Measurements from ENCODE around the gene RNFT2.
A peak's percentile ranks its signal among the peaks of the same experiment; 100 is the strongest.

Gene RNFT2

DNA sequence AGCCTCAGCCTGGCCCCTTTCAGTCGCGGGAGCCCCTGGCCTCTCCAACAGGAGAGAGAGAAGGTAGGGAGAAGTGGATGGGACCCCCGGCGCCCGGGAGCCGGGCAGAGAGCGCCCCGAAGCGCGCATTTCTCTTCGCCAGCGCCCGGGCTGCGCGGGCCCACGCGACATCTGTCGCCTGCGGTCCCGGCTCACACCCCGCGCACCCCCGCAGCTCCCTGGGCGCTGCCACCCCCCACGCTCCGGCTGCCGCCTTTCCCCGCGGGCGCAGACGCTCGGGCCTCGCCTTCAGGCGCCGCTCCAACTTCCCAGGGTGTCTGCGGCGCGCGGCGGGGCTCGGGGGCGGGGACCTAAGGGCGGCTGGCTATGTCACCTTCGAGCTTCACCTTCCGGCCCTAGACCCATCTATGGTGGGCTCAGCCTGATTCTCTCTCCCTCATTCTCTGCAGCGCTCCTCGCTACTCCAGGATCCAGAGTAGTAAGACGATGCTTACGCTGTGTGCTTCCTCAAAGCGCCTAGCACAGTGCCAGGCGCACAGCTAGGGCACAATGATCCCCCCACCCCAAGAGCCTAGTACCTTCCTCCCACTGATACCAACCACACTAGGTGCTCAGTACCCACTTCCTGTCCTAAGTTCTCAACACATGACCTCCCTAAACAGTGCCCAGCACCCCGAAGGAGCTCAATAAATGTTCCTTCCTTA is 141.5 kb downstream of the RNFT2 start:
- ATAC-seq = no peak
- peak; percentile 33 for DNase-seq

DNA sequence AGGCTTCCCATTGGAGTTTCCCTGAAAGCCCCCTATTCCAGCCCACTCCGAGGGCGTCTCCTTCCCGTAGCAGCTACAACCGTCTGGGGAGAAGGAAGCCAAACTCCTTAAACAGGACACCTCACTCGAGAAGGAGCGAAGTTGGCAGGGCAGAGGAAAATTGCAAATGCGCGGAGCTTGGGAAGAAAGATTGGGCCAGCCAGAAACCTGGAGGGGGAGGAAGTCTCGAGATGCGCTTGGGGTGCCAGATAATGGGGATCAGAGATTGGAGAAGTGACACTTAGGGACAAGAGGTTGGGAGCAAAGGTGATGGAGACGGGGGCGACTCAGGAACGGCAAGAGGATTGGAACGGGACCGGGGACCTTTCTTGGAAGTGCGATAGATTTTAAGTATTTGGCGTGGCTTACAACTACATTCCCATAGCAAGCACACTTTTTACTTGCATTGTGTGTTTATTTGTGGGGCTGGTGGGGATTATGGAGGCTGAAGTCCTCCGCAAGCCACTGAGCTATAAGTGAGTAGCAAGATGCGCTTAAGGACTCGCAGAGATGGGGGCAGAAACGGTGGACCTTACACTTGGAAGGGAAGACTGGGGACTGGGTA is 142.2 kb downstream of the RNFT2 start:
- ATAC-seq (no peak), DNase-seq (no peak)

DNA sequence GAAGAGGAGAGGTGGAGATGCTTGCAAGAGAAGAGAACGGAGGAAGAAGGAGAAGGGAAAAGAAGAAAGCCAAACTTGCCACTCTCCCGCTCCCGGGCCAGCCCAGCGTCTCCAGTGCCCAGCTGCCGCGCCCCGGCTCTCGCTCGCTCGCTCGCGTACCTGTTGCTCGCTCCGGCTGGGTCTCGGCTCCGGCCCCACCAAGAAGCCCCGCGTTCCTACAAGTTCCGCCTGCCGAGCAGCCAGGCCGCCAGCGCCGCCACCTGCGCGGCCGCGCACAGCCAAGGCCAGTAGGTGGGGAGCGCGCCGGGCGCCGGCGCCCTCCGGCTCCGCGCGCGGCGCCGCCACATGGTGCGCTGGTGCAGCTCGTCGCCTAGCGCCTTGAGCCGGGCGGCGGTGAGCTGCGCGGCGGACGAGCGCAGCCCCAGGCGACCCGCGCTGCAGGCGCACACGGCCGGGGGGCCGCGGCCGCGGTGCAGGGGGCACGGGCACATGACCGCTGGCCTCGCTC is 142.8 kb downstream of the RNFT2 start:
- peak; percentile 55 for DNase-seq
- ATAC-seq = peak; percentile 80

DNA sequence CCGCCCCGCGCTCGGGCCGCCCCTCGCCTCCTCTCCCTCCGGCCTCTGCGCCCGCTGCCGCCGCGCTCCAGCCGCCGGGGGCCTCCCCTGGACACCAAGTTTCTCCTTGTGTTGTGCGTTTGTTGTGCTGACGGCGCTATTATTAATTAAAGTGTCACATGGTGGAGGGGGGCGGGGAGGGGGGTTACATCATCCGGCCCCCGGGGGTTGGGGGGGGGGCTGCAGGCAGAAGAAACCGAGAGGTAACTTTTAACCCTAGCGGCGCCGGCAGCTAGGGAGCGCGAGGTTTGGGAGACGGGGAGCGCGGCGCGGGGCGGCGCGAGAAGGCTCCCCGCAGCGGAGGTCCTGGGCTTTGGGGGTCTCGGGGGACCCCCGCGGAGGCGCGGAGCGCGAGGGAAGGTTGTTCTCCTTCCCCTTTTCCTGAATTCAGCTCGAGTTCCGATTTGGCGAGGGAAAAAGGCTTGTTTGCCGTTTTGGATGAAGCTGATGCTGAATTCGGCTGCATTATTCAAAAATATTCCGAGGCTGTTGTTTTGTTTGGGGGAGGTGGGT is 143.3 kb downstream of the RNFT2 start, which contains the start of gene HRK:
TSS of gene HRK (minus strand) at position 117 of the 552 bp plus-strand sequence. CDS start 134 bp downstream, outside the sequence.
- no peak for DNase-seq
- ATAC-seq = no peak

DNA sequence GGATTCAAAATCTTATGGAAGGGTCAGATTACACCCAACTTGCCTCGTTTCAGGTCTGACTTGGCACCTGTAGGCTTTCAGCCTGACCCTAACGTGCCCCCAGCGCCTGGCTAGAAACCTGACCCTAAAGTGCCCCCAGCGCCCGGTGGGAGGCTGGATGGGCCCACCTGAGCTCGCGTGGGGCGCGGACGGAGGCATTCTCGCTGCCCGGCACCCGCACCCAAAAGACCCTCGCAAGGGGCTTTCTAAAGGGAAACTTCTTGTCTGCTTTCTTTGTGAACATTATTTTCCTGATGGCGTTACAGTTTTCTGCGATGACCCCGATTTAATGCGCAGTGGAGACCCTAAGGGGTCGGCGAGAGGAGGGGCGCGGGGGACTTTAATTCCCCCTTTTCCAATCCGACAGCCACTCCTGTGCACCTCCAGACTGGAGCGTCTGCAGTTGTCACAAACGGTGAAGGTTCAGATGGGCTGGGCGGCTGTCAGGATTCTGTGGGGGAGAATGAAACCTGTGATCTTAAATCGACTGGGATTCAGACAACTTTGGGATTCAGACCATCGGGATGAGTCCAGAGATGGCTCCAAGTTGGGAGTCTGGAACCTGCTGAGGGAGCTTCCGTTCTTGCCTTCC is 143.9 kb downstream of the RNFT2 start:
- DNase-seq (no peak), ATAC-seq (no peak)

DNA sequence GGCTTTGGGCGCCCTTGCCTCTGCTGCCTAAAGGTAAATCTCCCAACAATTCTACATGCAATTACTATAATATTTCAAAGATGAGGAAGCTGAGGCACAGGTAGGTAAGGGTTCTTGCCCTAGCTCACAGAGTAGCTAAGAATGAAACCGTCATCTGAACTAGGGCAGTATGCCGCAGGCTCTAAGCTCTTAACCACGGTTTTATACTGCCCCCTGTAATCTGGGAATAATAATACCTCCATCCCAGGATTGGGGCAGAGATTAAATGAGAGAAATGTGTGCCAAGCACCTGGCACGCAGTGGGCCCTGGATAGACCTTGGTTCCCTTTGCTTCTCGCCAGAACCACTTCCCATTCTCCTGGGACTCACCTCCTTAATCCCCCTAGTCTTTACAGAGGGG is 144.6 kb downstream of the RNFT2 start:
- DNase-seq (no peak), ATAC-seq (no peak)

DNA sequence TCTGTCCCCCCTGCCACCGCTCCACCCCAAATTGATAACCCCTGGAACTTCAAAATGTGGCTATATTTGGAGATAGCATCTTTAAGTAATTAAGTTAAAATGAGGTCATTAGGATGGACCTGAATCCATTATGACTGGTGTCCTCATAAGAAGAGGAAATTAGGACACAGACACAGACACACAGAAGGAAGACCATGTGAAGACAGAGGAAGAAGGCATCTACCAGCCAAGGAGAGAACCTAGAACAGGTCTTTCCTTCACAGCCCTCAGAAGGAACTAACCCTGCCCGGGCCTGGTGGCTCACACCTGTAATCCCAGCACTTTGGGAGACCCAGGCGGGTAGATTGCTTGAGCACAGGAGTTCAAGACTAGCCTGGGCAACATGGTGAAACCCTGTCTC is 146.8 kb downstream of the RNFT2 start:
- DNase-seq = no peak
- no peak for ATAC-seq

DNA sequence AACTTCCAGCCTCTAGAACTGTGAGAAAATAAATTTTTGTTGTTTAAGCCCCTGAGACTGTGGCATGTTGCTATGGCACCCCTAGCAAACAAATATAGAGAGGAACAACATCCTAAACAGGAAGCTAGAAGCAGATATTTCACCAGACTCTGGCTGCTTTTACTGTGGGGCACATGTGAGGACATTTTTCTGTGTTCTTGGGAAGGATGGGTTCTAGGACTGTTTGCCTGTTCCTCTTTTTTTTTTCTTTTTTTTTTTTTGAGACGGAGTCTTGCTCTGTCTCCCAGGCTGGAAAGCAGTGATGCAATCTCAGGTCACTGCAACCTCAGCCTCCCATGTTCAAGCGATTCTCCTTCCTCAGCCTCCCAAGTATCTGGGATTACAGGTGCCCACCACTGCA is 147.4 kb downstream of the RNFT2 start:
- no peak for ATAC-seq
- DNase-seq = no peak

DNA sequence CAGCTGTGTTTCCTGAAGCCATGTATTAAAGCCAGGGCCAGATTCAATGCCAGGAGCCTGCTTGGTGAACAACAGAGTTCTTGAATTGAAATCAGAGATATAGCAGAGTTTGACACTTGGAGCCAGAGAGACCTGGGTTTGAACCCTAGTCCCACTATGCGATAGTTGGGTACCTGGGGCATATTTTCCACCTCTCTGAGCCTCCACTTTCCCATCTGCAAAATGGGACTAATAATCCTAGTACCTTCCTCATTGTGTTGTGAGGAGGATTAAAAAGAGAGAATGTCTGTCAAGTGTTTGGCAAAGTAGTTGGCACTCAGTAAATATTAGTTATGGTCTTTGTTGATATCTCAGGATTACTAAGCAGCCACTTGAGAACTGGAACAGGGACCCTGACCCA is 149.1 kb downstream of the RNFT2 start:
- DNase-seq = no peak
- ATAC-seq = no peak

DNA sequence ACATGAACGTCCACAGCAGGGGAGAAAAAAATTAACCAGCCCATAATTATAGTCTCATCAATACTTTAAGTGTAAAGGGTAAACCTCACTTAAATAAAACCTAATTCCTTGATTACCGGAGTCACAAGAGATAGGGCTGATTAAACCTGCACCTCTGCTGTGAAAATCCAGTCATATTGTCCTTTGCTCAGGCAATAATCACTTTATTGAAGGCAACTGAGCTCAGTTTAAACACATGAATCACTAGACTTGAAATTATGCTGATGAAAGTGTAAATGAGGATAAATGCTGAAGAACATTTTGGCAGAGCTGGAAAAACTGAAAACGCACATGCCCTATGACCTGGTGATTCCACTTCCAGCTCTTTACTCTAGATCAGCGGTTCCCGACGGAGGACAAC is 149.8 kb downstream of the RNFT2 start:
- no peak for ATAC-seq
- no peak for DNase-seq

DNA sequence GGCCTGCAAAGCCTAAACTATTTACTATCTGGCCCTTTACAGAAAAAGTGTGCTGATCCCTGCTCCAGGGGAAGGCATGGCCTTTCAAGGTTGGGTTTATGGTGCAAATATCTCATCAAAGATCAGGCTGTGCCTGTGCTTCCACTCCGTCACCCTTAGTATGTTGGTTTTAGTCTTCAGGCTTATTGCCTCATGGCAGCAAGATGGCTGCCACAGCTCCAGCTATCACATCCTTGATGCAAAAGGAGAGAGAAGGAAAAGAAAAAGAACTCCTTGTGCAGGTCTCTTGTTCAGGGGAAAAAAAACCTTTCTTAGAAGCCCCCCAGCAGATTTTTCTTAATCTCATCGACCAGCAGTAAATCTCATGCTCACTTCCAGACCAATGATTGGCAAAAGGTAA is 152.2 kb downstream of the RNFT2 start:
- DNase-seq (no peak), ATAC-seq (no peak)

DNA sequence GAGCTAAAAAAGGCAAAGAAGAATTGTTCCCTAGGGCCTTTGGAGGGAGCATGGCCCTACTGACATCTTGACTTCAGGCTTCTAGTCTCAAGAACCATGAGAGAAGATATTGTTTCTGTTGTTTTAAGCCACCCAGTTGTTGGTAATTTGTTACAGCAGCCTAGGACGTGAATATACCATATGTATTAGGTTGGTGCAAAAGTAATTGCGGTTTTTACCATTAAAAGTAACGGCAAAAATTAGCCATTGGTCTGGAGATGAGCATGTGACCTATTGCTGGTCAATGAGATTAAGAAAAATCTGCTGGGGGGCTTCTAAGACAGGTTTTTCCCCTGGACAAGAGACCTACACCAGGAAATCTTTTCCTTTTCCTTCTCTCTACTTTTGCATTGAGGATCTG is 152.9 kb downstream of the RNFT2 start:
- ATAC-seq = no peak
- DNase-seq = no peak

DNA sequence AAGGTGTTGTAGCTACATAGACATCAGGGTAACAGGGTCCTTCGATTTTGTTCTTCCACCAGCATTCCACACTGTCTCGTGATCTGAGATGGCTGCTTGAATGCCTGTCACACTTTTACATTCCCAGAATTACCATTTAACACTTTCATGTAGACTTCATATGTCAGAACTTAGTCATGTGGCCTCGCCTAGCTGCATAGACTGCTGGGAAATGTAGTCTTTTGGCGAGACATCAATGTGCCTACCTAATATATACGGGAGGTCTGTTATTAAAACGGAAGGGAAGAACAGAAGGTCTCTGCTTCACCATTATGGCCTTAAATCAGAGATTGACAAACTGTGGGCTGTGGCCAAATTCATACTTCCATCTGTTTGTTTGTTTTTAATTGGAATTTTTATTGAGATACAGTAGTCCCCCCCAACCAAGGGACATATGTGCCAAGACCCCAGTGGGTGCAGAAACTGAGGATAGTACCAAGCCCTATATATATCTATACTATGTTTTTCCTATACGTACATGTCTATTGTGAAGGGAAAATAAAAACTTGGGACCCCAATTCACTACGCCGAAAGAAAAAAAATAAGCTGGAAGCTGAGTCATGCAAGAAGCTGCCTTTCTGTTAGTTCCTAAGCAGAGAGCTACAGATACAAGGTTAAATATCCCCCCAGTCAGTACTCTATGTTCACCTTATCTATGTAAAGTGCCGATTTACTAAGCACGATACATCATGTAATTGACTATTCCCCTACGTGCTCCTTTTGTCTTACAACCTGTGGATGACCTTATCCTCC is 154.4 kb downstream of the RNFT2 start:
- DNase-seq = no peak

DNA sequence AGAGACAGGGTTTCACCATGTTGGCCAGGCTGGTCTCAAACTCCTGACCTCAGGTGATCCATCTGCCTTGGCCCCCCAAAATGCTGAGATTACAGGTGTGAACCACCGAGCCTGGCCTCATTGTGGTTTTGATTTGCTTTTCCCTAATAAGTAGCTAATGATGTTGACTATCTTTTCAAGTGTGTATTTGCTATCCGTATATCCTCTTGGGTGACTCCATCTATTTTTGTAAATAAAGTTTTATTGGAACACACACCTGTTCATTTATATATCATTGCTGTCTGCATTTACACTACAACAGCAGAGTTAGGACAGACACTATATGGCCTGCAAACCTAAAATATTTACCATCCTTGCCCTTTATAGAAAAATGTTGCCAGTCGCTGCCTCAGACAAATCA is 156.8 kb downstream of the RNFT2 start:
- ATAC-seq (no peak), DNase-seq (no peak)

More for the DNA sequence above, 154.4 kb downstream of the RNFT2 start:
- no peak for ATAC-seq

DNA sequence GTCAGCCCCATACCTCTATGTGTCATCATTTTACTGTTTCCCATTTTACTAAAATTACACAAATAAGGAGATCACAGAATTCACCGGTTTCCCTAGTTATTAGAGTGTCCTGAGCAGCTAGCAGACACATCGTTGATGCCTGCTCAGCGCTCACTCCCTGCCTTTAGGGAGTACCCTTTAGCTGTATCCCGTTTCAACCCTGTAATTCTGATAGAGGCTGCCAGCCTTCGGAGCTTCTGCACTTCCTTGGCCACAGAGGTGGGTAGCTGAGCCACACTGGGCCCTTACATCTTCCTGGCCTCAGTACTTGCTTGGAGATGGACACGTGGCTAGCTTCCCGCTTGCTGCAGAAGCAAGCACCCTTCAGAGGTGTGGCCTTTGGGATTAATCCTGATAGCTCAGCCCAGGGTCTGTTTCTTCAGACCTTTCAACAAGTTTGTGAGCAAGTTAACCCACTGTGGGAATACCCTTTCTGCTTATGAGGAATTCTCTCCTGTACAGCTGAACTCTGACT is 158.4 kb downstream of the RNFT2 start:
- DNase-seq (no peak), ATAC-seq (no peak)

DNA sequence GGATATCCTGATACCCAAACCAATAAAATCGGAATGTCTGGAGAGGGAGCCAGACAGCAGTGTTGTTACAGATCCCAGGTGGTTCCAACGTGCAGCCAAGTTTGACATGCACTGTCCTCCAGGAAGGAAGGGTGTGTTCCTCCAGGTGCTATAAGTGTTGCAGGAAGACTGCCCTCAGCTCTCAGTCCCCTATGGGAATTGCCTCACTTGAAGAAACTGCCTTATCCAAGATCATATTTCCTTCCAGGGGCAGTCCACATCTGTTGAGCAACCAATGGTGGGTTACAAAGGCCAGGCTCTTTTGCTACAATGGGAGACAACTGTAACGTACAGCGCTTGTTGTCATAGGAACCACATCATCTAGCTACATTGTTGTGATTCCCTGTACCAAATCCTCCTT is 159.4 kb downstream of the RNFT2 start:
- ATAC-seq = no peak

DNA sequence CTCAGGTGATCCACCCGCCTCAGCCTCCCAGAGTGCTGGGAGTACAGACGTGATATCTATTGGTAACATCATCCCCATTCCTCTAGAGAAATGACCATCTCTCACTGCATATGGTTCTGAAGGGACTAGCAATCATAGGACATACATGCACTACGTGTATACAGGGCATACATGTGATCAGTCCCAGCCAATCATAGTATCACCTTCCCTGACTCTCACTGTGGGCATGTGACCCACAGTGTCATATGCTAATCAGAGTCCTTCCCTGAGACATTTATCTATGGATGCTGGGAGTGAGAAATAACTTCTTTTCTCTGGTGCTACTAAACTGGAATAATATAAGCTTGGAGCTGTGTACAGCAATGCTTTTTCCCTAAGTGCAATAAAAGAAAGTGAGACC is 160.6 kb downstream of the RNFT2 start:
- DNase-seq = no peak
- peak; percentile 14 for ATAC-seq

More for the DNA sequence above, 159.4 kb downstream of the RNFT2 start:
- DNase-seq = no peak

DNA sequence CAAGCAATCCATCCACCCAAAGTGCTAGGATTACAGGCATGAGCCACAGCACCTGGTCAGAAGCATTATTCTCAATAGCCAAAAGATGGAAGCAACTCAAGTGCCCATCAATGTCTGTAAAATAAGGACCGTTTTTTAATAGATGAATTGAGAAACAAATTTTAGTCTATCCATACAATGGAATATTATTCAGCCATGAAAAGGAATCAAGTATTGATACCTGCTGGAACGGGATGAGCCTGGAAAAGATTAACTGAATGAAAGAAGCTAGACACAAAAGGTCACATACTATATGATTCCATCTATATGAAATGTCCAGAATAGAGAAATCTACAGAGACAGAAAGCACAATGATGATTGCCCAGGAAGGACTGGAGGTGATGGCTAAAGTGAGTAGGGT is 163.5 kb downstream of the RNFT2 start:
- no peak for DNase-seq
- no peak for ATAC-seq
